ENCODE measurements around the gene HBD. TPM values are rescaled to one million over a fixed set of nuclear protein-coding genes. Genes with fewer than 3 reads are reported as not detected.
"Not testable (repeated sequence)": the region's sequence is repeated elsewhere in the genome, so short reads cannot be mapped to it uniquely, and the experiment has no call there.

Gene HBD
- total RNA-seq, 1 experiment from 2014 or later = not detected

DNA sequence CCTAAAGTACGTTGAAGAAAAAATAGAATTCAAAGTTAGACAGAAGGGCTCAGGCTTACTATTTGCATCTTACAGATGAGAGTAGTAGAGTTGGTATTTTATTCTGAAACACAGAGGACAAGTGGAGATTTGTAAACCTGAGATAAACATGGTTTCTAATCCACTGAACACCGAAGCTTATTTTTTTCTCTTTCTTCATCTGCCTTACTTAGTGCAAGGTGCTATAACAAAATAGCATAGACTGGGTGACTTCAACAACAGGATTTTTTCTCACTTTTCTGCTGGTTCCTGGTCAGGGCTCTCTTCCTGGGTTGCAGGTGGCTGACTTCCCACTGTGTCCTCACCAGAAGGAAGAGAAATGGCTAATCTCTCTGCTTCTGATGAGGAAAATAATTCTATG, 17.5 kb upstream of the HBD start:
- CTCF ChIA-PET = no interaction called here
- Histone ChIP-seq H3K9me3 (ENCODE audit: control insufficient read depth, insufficient read depth, low read depth, low read length) (no peaks in the 10 kb centered on the region), H3K36me3 (ENCODE audit: control insufficient read depth, insufficient read depth, low read length) (no peaks in the 10 kb centered on the region), H3K27me3 (ENCODE audit: control insufficient read depth, insufficient read depth, low read length) (no peaks in the 10 kb centered on the region), H3K27ac (ENCODE audit: low read length) (no peak overlapping the region), H3K4me3 (ENCODE audit: low read depth in 2 of 2, low read length in 2 of 2) (no peak overlapping the region), H3K4me1 (ENCODE audit: control insufficient read depth, insufficient read depth, low read length) (no peaks in the 10 kb centered on the region)
- no TSS peak for BruUV-seq (replicated peaks)
- TF ChIP-seq TCF7L2 (IDR thresholded peaks at IDR 0.05; ENCODE audit: low read depth, low read length) (no peak), POLR2AphosphoS5 (IDR thresholded peaks at IDR 0.05; ENCODE audit: low read depth, low read length) (no peak), CTCF (IDR thresholded peaks at IDR 0.05) (no peak), SIN3A (IDR thresholded peaks at IDR 0.05; ENCODE audit: borderline replicate concordance, insufficient read depth, low read depth, low read length) (no peak)
- TF ChIP-seq, protein P1, sequence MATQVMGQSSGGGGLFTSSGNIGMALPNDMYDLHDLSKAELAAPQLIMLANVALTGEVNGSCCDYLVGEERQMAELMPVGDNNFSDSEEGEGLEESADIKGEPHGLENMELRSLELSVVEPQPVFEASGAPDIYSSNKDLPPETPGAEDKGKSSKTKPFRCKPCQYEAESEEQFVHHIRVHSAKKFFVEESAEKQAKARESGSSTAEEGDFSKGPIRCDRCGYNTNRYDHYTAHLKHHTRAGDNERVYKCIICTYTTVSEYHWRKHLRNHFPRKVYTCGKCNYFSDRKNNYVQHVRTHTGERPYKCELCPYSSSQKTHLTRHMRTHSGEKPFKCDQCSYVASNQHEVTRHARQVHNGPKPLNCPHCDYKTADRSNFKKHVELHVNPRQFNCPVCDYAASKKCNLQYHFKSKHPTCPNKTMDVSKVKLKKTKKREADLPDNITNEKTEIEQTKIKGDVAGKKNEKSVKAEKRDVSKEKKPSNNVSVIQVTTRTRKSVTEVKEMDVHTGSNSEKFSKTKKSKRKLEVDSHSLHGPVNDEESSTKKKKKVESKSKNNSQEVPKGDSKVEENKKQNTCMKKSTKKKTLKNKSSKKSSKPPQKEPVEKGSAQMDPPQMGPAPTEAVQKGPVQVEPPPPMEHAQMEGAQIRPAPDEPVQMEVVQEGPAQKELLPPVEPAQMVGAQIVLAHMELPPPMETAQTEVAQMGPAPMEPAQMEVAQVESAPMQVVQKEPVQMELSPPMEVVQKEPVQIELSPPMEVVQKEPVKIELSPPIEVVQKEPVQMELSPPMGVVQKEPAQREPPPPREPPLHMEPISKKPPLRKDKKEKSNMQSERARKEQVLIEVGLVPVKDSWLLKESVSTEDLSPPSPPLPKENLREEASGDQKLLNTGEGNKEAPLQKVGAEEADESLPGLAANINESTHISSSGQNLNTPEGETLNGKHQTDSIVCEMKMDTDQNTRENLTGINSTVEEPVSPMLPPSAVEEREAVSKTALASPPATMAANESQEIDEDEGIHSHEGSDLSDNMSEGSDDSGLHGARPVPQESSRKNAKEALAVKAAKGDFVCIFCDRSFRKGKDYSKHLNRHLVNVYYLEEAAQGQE (IDR thresholded peaks at IDR 0.05; ENCODE audit: insufficient read depth in 1 of 2, low read depth in 2 of 2, low read length in 1 of 2) = no peak
- in situ Hi-C loops (cut with HindIII; ENCODE audit: low pct_unique_long_range_greater_than_20kb, low sequenced_read_pairs) (no loop called here), intact Hi-C loops (cut with micrococcal nuclease; ENCODE audit: unreplicated experiment) (no loop called here)
- POLR2A ChIA-PET = no interaction called here
- no peak for ATAC-seq
- no peak for DNase-seq (ENCODE audit: low read depth, low spot score)

- no peak for TF ChIP-seq CTCF (IDR thresholded peaks at IDR 0.05)
- no peak for TF ChIP-seq POLR2AphosphoS5 (IDR thresholded peaks at IDR 0.05; ENCODE audit: low read depth, low read length)
- TF ChIP-seq, protein P1 (IDR thresholded peaks at IDR 0.05; ENCODE audit: insufficient read depth in 1 of 2, low read depth in 2 of 2, low read length in 1 of 2) = no peak
- no peak for TF ChIP-seq TCF7L2 (IDR thresholded peaks at IDR 0.05; ENCODE audit: low read depth, low read length)
- no peak for TF ChIP-seq SIN3A (IDR thresholded peaks at IDR 0.05; ENCODE audit: borderline replicate concordance, insufficient read depth, low read depth, low read length)
- Histone ChIP-seq H3K27ac (ENCODE audit: low read length) (no peak overlapping the region), H3K27me3 (ENCODE audit: control insufficient read depth, insufficient read depth, low read length) (no peaks in the 10 kb centered on the region), H3K4me1 (ENCODE audit: control insufficient read depth, insufficient read depth, low read length) (no peaks in the 10 kb centered on the region), H3K36me3 (ENCODE audit: control insufficient read depth, insufficient read depth, low read length) (no peaks in the 10 kb centered on the region), H3K4me3 (ENCODE audit: low read depth in 2 of 2, low read length in 2 of 2) (no peak overlapping the region), H3K9me3 (ENCODE audit: control insufficient read depth, insufficient read depth, low read depth, low read length) (no peaks in the 10 kb centered on the region)
- intact Hi-C loops (cut with micrococcal nuclease; ENCODE audit: unreplicated experiment) = no loop called here
- no TSS peak for BruUV-seq (replicated peaks)
- ChIA-PET POLR2A (no interaction called here), CTCF (no interaction called here)
- DNase-seq (ENCODE audit: low read depth, low spot score) (no peak), ATAC-seq (no peak)
- in situ Hi-C loops (cut with HindIII; ENCODE audit: low pct_unique_long_range_greater_than_20kb, low sequenced_read_pairs) = no loop called here
These were observed 16.4 kb upstream of the HBD start for GRCh38 chr11:5250543-5251204.

DNA sequence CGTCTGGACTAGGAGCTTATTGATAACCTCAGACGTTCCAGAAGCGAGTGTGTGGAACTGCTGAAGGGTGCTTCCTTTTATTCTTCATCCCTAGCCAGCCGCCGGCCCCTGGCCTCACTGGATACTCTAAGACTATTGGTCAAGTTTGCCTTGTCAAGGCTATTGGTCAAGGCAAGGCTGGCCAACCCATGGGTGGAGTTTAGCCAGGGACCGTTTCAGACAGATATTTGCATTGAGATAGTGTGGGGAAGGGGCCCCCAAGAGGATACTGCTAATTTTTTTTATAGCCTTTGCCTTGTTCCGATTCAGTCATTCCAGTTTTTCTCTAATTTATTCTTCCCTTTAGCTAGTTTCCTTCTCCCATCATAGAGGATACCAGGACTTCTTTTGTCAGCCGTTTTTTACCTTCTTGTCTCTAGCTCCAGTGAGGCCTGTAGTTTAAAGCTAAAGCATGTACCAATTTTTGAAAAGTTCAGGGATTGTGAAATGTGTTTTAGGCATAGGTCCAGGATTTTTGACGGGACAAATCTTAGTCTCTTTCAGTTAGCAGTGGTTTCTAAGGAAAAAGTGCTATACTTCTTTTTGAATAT, 15.6 kb upstream of the HBD start, which contains the start of gene HBG1:
HBG1 (minus strand) TSS at position 51 of the 590 bp plus-strand sequence. CDS start 53 bp downstream, outside the sequence.
- H3K27ac ChIP-seq (ENCODE audit: low read length); H3K9me3 ChIP-seq (ENCODE audit: control insufficient read depth, insufficient read depth, low read depth, low read length); DNase-seq (ENCODE audit: low read depth, low spot score); H3K27me3 ChIP-seq (ENCODE audit: control insufficient read depth, insufficient read depth, low read length); BruUV-seq (replicated peaks); ATAC-seq; H3K4me3 ChIP-seq (ENCODE audit: low read depth in 2 of 2, low read length in 2 of 2); POLR2A ChIA-PET; H3K4me1 ChIP-seq (ENCODE audit: control insufficient read depth, insufficient read depth, low read length); H3K36me3 ChIP-seq (ENCODE audit: control insufficient read depth, insufficient read depth, low read length); in situ Hi-C loops (cut with HindIII; ENCODE audit: low pct_unique_long_range_greater_than_20kb, low sequenced_read_pairs); CTCF ChIA-PET; intact Hi-C loops (cut with micrococcal nuclease; ENCODE audit: unreplicated experiment): not testable (repeated sequence)
